G401.6 (cell line): ENCODE results near the gene LDAH.

Experiments used
- FAIRE-seq: peaks from 2 replicates; lab custom pipeline; 2012; peaks lifted over from hg19 to GRCh38; lab: Jason Lieb, UNC

Gene LDAH

DNA sequence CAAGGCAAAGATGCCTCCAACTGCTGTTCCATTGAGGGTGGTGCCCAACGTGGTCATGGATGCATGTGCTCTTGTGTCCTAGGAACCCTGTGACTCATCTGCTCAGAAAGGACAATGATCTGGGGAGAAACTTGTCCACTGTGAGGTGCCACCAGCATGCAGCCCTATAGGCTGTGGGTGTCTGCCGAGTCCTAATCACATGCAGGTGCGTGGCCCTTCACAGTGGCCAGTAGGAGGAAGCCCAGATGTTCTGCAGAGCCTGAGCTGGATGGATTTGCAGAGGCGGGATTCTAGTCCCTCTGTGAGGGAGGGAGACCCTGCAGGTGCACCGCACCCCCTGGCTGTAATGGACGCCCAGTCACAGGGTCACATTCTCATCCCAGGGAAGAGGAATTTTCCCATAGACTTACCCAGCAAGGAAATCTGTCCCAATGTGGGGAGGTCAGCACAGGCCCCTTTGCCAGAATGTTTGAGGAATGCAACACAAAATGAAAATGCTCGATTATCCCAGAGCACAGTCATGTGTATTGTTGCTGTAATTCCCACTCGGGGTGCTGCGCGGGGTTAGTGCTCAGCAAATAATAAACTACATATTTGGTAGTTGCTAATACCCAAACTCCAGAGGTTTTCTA, 142.0 kb downstream of the LDAH start:
- FAIRE-seq = no peak

DNA sequence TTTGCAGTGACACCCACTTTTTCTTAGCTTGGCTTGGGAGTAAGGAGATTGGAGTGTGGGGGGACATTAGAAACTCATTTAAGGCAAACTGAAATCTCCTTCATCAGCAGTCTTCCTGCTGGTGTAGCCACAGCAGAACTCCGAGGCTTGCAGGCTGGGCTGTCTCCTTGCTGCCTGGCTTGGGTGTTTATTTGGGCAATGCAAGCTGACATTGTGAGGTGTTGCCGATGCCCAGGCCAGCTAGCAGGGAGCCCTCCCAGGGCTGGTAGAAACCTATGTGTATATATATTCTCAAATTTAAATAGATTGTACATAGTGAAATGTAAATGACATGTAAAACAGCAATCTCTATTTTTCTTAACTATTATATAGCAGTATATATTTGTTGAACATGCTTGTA, 144.1 kb downstream of the LDAH start:
- FAIRE-seq = no peak

DNA sequence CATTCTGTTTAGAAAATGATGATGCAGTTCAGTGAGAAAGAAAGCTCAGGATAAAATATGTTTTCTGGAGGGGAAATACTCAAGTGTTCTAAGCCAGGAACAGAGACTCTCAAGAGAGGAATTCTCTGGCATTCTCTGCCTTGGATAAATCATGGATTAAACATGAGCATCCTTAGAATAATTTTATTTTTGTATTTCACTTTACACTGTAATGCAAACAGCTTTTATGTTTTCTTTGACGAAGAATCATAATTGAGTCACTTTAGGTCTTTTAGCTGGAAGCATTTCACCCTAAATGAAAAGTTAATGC, 144.9 kb downstream of the LDAH start:
- no peak for FAIRE-seq

DNA sequence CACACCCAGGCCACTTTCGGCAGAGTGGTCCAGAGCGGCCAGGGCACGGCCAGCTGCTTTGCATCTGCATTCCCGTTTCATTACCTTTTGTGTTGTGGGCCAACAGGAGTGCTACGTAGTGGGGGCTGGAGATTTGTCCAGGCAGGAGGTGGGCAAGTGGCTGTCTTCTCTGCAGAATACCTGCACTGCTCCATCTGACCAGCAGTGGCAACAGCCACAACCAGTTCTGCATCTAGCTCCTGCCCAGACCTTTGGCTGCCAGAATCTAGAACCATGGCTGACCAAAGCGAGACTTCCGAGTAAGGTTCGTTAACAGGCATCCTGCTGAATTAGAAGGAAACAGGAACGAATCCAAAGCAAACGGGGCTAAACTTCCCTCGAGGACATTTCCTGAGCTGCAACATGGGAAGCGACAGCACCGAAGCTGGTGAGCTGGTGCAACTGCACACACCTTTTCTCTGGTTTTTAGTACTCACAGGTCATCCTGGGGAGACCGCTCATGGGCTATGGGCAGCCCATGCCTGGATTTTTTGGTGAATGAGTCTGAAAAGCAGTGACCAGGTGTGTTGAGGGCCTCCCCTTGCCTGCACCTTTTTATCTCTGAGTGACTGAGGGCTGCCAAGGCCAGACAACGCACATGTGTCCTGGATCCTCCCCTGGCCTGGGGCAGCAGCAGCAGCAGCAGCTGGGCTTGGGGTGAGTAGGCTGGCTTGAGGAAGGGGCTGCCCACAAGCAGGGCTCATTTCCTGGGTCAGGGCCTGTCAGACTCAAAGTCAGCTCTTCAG, 145.4 kb downstream of the LDAH start:
- no peak for FAIRE-seq

DNA sequence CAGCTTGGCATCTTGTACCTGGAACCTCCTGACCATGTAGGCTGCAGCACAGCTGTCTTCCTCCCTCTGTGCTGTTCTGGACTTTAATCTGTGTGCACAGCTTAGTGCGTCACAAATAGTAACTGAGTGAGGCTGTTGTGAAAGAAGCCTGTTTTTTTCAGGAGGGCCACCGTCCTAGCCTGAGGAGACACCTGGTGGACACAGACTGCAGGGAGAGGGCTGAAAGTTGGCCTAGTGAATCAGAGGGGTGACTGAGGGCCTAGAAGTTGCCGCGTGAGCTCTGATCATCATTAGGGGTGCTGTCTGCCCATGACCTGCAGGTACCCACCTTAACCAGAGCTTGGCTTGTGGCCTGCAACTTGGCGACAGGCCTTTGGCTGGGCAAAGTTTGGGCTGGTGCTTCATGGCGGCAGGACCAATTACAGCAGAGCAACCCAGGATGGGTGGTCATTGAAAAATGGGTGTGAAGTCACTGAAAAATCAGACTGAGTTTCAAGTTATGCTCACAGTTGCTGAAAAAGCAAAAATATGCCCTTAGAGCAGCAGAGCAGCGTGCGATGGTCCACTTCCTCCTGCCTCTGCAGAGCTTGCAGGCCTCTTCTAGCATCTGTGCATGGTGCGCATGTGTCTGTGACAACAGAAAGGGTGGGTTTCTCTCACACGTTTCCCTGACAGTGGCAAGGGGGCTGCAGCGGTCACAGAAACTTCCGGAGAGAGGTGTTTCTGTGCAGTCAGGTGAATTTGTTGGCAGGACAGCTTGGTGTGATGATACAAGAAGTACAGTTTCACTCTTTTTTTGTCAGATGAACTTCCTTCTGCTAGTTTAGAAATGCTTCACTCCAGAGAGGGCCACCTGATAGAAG, 146.3 kb downstream of the LDAH start:
- FAIRE-seq = no peak

DNA sequence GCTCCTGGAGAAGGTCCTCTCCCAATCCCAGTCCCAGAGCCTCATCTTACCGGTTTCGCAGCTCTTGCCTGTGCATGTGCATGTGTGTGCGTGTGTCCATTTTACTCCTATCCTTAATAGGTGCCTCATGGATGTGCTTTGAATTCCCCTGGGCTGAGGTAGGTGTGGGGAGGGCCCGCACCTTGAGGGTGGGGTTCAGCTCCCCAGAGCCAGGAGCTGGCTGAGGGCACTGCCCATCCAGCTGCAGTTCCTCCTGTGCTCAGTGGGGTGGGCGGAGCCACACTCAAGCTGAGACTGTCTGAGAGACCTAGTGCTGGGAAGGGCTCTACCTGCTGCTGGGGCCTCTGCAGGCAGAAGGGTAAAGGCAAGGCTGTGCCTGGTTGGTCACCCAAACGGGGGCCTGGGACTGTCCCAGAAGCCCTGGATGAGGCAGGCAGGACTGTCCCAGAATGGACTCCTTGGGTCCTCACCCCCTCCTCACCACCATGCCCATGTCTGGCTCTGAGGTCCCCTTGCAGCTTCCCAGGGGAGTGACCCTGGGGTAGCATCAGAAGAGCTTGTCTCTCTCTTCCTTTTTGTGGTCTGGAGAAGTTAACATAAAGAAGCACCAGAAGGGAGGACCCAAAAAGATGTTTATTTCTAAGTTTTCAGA, 147.1 kb downstream of the LDAH start:
- FAIRE-seq = no peak

DNA sequence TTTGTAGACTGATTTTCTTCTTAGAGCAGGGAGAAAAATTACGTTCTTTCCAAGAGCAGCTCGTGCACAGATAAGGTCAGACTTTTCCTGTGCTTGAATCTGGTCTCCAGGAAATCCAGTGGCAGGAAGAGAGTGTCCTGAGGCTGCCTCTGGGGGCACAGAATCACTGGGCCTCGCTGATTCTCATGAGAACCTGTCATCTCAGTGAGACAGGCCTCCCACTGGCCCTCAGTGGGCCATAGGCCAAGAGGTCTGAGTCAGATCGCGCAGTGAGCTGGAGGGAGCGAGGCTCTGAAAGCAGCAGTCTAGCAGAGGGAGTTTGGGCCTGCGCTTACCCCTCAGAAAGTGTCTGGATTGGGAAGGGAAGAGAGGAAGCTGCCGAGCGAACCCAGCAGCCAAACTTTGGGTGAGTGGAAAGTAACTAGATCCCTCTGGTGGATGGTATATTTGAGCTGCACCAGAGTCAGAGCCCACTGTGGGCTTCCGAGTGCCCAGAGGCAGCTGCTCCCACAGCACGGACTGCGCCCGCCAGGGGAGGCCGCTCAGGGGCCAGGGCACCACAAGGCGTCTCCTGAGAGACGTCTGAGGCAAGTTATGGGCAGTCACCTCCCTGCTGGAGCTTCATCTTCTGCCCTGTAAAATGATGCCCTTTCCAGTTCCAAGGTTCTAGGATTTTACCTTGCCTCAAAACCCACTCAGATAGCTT, 147.8 kb downstream of the LDAH start:
- no peak for FAIRE-seq

DNA sequence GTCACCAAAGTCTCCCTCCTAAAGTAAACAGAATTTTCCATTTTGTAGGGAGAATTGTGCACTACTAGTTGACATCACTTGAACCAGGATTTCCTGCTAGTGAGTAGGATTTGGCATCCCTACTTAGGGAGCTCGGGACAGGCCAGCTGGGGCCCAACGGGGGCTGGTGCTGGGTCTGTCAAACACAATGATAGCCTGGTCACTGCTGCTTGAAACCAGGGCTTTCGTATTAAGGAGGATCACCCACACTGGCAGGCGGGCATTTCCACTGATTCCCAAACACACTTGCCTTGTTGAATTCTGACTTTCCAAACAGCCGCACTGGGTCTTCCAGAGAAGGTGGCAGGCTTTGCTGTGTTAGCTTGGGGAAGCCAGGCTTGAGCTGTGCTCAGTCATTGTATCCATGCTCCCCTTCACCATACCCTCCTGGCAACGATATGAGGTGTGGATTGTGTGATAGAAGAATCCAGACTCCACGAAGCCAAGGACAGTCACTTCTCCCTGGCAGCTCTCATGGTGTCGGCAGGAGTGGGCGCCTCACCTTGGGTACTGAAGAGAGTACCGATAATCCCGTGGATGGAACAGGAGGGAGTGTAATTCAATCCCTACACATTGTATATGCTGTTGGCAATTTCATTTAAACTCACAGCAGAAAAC, 148.5 kb downstream of the LDAH start:
- FAIRE-seq = no peak

DNA sequence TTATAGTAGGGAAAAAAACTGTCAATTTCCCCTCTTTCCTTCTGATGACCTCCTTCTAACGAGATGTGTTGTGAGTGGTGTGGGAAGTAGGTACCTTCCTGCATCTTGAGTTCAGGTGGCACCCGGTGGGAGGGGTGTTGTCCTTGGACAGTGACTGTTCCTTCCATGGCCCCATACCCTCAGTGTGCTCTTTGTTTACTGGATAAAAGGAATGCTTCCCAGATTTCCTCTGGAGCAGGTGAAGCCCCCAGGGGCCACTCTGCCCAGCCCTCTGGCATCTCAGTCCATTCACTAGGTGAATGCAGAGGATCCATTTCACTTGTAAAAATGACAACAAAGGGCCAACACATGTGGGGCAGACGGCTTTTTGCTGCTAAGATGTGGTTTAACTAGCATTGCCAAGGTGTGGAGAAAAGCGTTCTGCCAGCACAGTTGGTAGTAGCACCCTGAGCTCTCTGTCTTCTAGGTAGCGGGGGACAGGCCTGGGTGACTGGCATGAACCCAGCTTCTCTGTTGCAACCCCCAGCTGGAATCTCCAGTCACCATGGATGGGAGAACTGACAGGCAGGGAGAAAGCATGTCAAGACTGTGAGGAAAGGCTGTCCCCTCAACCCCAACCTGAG, 149.1 kb downstream of the LDAH start:
- no peak for FAIRE-seq

DNA sequence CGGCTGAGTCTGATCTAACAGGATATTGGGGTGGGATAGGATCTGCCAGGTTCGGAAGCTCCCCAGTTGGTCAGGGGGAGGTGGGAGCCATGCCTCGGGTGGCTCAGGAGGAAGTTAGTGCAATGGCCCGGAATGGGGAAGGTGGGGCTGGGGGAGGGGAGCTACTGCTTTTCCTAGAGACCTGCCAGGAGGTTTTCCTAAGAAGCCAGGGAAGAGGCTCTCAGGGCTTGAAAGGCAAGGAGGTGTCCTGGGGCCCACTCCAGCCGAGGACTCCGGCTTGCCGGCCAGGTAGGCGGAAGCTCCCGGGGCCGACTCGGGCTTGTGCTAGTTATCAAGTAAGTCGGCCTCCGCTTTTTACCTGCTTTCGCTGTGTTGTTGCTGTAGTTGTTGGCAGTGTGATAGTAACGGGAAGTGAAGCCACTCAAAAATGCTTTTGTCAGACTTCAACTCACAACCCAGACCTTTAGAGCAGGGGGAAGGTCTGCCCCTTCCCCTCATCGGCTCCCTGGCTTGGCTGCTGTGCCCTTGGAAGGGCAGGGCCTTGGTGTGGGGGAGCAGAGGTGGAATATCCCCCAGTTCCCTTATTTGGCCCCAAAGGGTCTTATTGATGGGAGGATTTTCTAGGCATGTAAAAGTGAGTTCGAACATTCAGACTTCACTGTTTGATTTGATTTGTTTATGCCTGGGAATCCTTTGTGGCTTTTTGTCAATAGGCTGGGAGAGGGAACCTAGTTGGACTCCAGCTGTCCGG, 150.5 kb downstream of the LDAH start:
- FAIRE-seq = no peak

DNA sequence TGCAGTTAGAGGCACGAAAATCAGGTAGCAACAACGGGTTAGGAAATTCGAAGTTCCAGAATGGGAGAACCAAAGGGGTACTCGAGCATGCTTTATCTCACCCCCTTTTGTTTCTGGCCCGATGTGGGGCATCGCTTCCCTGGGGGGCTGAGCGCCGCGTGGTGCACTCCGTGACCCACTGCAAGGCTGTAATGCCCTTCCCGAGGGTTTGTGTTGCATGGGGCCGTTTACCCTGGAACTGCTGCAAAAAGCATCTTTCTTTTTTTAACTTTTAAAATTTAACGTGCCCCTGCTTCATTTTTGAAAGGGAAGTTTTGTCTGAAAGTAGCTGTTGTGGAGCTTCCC, 151.2 kb downstream of the LDAH start:
- FAIRE-seq = no peak

DNA sequence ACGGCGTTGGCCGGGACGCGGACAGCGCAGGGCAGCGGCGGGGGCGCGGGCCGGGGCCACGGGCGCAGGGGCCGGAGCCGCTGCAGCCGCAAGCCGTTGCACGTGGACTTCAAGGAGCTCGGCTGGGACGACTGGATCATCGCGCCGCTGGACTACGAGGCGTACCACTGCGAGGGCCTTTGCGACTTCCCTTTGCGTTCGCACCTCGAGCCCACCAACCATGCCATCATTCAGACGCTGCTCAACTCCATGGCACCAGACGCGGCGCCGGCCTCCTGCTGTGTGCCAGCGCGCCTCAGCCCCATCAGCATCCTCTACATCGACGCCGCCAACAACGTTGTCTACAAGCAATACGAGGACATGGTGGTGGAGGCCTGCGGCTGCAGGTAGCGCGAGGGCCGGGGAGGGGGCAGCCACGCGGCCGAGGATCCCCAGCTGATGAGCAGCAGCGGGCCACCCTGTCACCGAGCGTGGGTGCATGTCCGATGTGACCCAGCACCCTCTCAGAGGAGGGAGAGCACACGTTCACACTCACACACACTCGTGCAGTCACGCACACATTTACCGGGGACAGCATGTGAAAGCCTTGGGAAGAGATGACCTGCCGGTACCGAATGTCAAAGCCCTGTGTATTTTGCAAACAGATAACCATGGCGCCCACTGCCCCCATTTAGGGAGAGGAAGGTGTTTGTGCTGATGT, 151.7 kb downstream of the LDAH start:
- FAIRE-seq = no peak

DNA sequence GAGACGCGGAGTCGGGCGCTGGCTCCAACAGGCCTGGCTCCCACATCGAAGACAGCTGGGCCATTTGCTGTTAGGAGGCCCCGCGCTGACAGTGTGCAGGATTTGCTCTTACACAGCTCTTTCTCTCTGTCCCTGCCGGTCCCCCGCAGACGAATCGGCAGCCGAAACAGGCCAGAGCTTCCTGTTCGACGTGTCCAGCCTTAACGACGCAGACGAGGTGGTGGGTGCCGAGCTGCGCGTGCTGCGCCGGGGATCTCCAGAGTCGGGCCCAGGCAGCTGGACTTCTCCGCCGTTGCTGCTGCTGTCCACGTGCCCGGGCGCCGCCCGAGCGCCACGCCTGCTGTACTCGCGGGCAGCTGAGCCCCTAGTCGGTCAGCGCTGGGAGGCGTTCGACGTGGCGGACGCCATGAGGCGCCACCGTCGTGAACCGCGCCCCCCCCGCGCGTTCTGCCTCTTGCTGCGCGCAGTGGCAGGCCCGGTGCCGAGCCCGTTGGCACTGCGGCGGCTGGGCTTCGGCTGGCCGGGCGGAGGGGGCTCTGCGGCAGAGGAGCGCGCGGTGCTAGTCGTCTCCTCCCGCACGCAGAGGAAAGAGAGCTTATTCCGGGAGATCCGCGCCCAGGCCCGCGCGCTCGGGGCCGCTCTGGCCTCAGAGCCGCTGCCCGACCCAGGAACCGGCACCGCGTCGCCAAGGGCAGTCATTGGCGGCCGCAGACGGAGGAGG, 152.4 kb downstream of the LDAH start:
- FAIRE-seq = no peak

DNA sequence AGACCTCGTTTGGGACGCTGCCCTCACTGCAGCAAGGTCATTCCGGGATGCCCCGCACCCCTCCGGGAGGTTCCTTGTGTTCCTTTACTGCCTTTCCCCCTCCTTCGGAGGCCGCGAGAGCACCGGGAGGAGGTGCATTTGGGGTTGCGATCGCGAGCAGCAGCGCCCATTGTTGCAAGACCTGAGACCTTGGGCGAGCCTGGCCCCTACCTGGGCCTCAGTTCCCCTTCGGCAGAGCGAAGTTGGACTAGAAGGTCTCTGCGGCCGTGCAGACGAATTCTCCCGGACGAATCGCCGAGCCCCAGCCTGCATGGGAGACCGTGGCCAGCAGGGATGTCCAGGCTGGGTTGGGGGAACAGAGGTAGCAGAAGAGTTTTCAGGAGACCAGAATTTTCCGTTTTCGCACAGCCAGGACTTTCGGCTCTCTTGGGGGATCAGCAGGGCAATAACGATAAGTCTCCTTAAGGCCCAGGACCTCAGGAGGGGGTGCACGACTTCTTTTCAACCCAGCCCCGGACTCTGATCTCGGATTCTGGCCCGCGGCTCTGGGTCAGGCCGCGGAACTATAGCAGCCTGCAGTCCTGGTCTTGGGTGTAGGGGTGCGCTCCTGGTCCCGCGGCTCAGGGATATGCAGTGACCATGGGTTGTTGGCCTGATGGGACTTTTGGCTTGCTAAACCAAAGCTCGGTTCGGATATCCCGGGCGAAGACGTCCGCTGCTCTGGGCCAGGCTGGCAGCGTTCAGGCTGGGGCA, 153.2 kb downstream of the LDAH start:
- no peak for FAIRE-seq

DNA sequence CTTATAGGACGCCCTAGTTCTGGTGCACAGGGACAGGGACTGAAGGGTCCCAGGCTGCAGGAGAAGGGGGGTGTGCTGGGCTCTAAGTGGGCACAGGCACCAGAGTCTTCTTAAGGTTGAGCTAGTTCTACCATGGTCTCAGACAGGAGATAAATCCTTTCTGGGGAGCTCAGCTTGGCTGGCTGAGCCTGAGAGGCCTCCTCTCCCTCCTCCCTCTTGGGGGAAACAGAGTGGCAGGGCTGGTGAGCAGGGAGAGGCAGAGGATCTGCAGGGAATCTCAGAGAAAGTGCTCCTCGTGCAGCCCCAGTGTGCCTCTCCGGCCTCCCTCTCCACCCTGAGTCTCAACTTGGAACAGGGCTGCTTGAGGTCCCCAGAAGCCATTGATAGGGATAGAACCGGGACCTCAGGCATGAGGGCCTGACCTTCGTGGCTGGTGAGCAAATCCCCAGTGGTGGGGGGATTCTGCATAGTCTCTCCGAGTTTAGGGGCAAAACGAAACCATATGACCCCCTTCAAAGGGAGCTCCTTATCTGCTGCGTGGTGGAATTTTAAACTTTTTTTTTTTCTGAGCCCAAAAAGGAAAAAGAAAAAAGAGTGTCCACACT, 153.9 kb downstream of the LDAH start:
- FAIRE-seq = no peak

DNA sequence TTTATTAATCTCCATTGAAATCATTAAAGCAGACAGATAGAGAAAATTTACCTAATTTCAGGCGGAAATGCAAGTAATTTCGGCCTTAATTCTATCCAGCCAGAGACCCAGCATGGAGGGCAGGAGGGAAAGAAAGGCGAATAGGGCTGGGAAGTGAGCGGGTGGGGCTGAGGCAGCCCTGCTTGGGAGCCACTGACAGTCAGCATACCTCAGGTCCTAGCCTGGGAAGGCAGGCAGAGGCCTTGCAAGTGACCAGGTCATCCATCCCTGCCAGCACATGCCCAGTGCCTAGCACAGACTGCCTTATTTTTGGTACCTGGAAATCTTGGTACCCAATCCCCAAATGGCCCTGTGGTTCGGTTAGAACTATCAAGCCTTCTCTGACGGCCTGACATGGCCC, 154.4 kb downstream of the LDAH start:
- no peak for FAIRE-seq

DNA sequence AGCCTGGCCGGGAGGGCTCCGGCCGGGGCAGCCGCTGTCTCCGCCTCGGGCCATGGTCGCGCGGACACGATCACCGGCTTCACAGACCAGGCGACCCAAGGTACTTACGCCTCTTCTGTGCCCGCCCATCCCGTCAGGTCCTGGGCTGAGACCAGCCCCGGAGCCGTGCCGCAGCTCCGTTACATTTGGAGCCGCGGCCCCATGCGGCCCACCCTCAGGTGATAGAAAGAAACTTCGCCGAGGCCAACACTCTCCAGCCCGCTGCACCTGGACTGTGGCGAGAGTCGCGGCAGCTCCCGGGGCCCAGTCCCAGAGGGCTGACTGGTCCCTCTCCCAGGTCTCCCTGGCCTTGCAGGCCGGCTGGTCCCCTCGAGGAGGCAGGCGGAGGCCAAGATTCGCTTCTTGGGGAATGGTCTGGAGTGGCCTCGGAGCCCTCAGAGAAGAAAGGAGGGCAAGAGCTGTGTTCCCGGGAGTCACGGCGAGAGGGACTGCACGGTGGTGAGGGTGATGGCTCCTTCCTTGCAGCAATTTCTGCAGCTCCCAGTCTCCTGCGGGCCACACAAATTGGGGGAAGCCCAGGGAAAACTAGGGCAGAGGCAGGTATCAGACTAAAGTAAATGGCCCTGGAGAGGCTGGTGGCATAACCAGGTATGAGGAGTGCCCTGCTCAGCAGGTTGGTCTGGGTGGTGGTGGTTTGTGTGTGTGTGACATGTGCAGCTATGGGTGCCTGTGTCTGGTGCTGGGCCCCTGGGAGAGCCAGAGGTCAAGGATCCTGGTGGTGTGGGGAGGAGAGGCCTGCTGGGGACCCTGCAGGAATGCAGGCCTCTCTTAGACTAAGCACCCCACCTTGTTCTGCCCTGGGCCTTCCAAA, 155.1 kb downstream of the LDAH start:
- FAIRE-seq = no peak
